Activated naive CD8-positive, alpha-beta T cell (primary cell): ENCODE results near the gene LDLRAD4.
"Not testable (repeated sequence)": the region's sequence is repeated elsewhere in the genome, so short reads cannot be mapped to it uniquely, and the experiment has no call there.

Experiments used
- H3K27ac Mint-ChIP-seq: one replicate; pipeline ENCODE4 v1.8.0; 2021; ENCODE audit warnings: mixed read lengths
- H3K27me3 Mint-ChIP-seq: one replicate; pipeline ENCODE4 v1.8.0; 2021; ENCODE audit warnings: mixed read lengths
- H3K36me3 Mint-ChIP-seq: one replicate; pipeline ENCODE4 v1.8.0; 2021; ENCODE audit warnings: mixed read lengths
- H3K4me1 Mint-ChIP-seq: one replicate; pipeline ENCODE4 v1.8.0; 2021; ENCODE audit warnings: low read depth, mixed read lengths
- H3K4me3 Mint-ChIP-seq: one replicate; pipeline ENCODE4 v1.8.0; 2021; ENCODE audit warnings: mild to moderate bottlenecking, mixed read lengths
- H3K9me3 Mint-ChIP-seq: one replicate; pipeline ENCODE4 v1.8.0; 2021; ENCODE audit warnings: low read depth, mixed read lengths

The LDLRAD4 gene

GRCh38 chr18:13338318-13338717, 119.8 kb downstream of the LDLRAD4 start:
- H3K4me1 Mint-ChIP-seq, result peaks cover 8% of the 10 kb centered on the region
- peaks cover 11% of the 10 kb centered on the region for H3K9me3 Mint-ChIP-seq
- H3K27me3 Mint-ChIP-seq, result no peaks in the 10 kb centered on the region
- peaks cover 8% of the 10 kb centered on the region for H3K36me3 Mint-ChIP-seq
- H3K27ac Mint-ChIP-seq, result no peak overlapping the region
- no peak overlapping the region for H3K4me3 Mint-ChIP-seq

- Mint-ChIP-seq H3K4me1 (peaks cover 8% of the 10 kb centered on the region), H3K4me3 (no peak overlapping the region), H3K27me3 (no peaks in the 10 kb centered on the region), H3K36me3 (peaks cover 7% of the 10 kb centered on the region), H3K27ac (no peak overlapping the region), H3K9me3 (peaks cover 6% of the 10 kb centered on the region)
Observed at GRCh38 chr18:13339653-13340052, 121.1 kb downstream of the LDLRAD4 start.

- not testable (repeated sequence) for H3K36me3 Mint-ChIP-seq, H3K9me3 Mint-ChIP-seq, H3K27ac Mint-ChIP-seq, H3K27me3 Mint-ChIP-seq, H3K4me1 Mint-ChIP-seq, H3K4me3 Mint-ChIP-seq
Observed at GRCh38 chr18:13346449-13346848, 127.9 kb downstream of the LDLRAD4 start.

DNA sequence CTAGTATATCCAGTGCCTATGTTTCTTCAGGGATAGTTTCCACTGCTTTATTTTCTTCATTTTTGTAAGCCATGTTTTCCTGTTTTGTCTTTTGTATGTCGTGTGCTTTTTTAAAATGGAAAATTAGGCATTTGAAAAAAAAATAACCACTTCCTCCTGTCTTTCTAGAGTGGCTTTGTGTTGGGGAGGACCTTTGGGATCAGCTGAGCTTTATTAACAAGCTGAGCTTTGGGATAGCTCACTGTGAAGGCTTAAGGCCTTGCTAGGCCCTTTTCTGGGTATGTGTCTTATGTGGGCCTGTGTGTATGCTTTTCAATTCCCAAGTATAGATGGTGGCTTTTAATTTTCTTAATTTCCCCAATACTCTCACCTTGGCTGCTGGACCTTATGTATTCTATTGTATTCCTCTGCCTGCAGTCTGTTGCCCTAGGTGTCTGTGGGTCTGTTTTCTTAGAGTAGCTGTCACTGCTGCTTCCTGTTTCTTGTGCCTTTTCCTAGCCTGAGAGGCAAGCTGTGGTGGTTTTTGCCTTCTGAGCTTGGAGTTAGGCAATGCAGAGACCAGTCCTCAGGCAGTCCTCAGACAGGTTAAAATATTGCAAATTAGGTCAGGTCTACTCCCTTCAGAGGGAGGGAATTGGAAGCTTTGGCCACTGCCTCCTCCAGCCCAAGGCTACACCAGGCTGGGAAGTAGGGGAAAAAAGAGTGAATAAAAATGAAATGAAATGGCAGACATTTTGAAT, 134.7 kb downstream of the LDLRAD4 start:
- H3K36me3 Mint-ChIP-seq, result peaks cover 2% of the 10 kb centered on the region
- H3K4me3 Mint-ChIP-seq, result peak overlapping the region; percentile 21
- no peaks in the 10 kb centered on the region for H3K27me3 Mint-ChIP-seq
- H3K4me1 Mint-ChIP-seq, result peaks cover 26% of the 10 kb centered on the region
- H3K27ac Mint-ChIP-seq, result peak overlapping the region; percentile 83
- no peaks in the 10 kb centered on the region for H3K9me3 Mint-ChIP-seq

- H3K27ac Mint-ChIP-seq, result no peak overlapping the region
- H3K4me3 Mint-ChIP-seq, result no peak overlapping the region
- no peaks in the 10 kb centered on the region for H3K27me3 Mint-ChIP-seq
- no peaks in the 10 kb centered on the region for H3K9me3 Mint-ChIP-seq
- H3K4me1 Mint-ChIP-seq, result peaks cover 26% of the 10 kb centered on the region
- peaks cover 4% of the 10 kb centered on the region for H3K36me3 Mint-ChIP-seq
Observed at GRCh38 chr18:13354402-13354801, 135.8 kb downstream of the LDLRAD4 start.

GRCh38 chr18:13356032-13356431, 137.5 kb downstream of the LDLRAD4 start:
- Mint-ChIP-seq H3K36me3 (peaks cover 2% of the 10 kb centered on the region), H3K27me3 (no peaks in the 10 kb centered on the region), H3K4me3 (no peak overlapping the region), H3K27ac (no peak overlapping the region), H3K9me3 (no peaks in the 10 kb centered on the region), H3K4me1 (peaks cover 26% of the 10 kb centered on the region)

DNA sequence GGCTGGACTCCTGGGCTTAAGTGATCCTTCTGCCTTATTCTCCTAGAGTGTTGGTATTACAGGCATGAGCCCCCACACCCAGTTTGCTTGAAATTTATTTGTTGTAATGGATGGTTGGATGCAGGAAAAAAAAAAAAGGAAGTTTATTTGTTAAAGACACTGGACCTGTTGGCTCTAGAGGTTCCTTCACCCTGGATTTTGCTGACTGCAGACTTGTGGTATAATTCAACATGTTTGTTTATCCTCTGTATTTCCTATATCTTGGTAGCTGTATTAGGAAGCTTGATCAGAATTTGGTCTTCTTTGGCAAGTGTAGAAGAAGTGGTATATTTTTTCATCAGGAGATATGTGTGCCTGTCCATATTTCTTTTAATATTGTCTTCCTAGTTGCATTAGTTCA, 138.7 kb downstream of the LDLRAD4 start:
- H3K27ac Mint-ChIP-seq, result peak overlapping the region; percentile 54
- peaks cover 2% of the 10 kb centered on the region for H3K36me3 Mint-ChIP-seq
- H3K27me3 Mint-ChIP-seq, result no peaks in the 10 kb centered on the region
- no peak overlapping the region for H3K4me3 Mint-ChIP-seq
- H3K4me1 Mint-ChIP-seq, result peaks cover 25% of the 10 kb centered on the region
- H3K9me3 Mint-ChIP-seq, result no peaks in the 10 kb centered on the region

DNA sequence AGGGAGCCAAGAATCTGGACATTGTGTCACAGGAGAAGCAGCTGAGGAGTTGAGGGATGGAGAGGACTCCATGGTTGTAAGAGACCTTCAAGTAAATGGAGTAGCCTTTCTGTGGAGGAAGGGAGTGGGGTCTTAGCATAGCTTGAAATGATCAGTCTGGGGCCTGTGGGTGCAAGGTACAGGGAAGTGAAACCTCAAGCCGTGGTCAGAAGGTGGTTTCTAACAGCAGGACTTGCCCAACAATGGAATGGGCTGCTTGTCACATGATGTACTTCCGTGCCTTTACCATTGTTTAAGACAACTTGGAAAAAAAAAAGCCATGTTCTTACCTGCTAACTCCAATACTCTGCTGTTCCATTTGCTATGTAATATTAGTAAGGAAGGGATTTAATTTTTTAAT, 140.7 kb downstream of the LDLRAD4 start:
- no peak overlapping the region for H3K27ac Mint-ChIP-seq
- peaks cover 2% of the 10 kb centered on the region for H3K36me3 Mint-ChIP-seq
- H3K4me1 Mint-ChIP-seq, result peaks cover 8% of the 10 kb centered on the region
- no peak overlapping the region for H3K4me3 Mint-ChIP-seq
- H3K27me3 Mint-ChIP-seq, result no peaks in the 10 kb centered on the region
- H3K9me3 Mint-ChIP-seq, result no peaks in the 10 kb centered on the region

DNA sequence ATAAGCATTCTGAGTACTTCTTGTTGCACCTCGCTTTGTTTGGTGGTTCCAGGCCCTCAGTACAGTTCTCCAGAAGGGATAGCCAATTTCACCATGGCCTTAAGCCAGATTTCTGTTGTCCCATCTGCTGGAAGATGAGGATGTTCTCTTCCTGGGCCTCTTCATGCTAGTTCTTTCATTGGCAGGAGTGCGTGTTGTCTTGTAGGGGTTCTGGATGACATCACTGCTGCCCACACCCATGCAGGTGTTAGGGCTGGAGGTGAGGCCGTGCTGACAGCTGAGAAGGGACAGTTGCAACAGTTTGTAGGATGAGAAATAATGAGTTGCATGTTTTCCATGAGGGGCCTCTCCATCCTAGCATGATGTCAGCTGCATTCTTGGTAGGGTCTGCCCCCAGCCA, 142.9 kb downstream of the LDLRAD4 start:
- peaks cover 3% of the 10 kb centered on the region for H3K4me1 Mint-ChIP-seq
- H3K27me3 Mint-ChIP-seq, result no peaks in the 10 kb centered on the region

GRCh38 chr18:13362051-13362450, 143.5 kb downstream of the LDLRAD4 start:
- Mint-ChIP-seq H3K4me1 (peaks cover 3% of the 10 kb centered on the region), H3K27me3 (no peaks in the 10 kb centered on the region), H3K27ac (no peak overlapping the region), H3K9me3 (no peaks in the 10 kb centered on the region), H3K4me3 (no peak overlapping the region), H3K36me3 (peaks cover 2% of the 10 kb centered on the region)

More for the DNA sequence above, 142.9 kb downstream of the LDLRAD4 start:
- H3K9me3 Mint-ChIP-seq, result no peaks in the 10 kb centered on the region
- H3K27ac Mint-ChIP-seq, result no peak overlapping the region
- H3K4me3 Mint-ChIP-seq, result no peak overlapping the region
- H3K36me3 Mint-ChIP-seq, result peaks cover 2% of the 10 kb centered on the region

GRCh38 chr18:13362607-13363006, 144.0 kb downstream of the LDLRAD4 start:
- no peak overlapping the region for H3K4me3 Mint-ChIP-seq
- peaks cover 3% of the 10 kb centered on the region for H3K4me1 Mint-ChIP-seq
- H3K27ac Mint-ChIP-seq, result no peak overlapping the region
- no peaks in the 10 kb centered on the region for H3K9me3 Mint-ChIP-seq
- H3K27me3 Mint-ChIP-seq, result no peaks in the 10 kb centered on the region
- peaks cover 2% of the 10 kb centered on the region for H3K36me3 Mint-ChIP-seq

- Mint-ChIP-seq H3K4me3 (no peak overlapping the region), H3K27me3 (no peaks in the 10 kb centered on the region), H3K4me1 (peaks cover 3% of the 10 kb centered on the region), H3K36me3 (peaks cover 2% of the 10 kb centered on the region), H3K9me3 (no peaks in the 10 kb centered on the region), H3K27ac (no peak overlapping the region)
Observed at GRCh38 chr18:13363359-13363758, 144.8 kb downstream of the LDLRAD4 start.

DNA sequence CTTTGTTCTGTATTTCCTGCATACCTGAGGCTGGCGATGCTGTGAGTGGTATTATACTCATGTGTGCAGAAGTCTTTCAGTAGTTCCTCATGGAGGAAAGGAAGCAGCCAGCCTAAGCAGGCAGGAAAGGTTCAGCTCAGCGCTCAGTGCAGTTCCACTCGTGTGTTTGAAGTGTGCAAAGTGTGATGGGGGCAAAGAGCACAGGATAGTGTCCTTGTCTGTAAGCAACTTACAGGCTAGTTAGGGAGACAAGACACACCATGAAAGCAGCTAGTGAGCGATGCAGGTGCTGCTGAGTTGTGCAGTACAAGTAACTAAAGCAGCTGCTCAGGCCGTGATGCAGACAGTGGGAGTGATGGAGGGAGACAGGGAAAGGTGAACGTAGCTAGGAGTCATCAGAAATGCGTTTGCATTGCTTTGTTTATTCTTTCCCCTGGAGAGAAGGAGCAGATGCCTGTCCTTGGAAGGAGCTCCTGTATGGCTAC, 146.2 kb downstream of the LDLRAD4 start:
- H3K27me3 Mint-ChIP-seq, result no peaks in the 10 kb centered on the region
- H3K9me3 Mint-ChIP-seq, result no peaks in the 10 kb centered on the region
- no peaks in the 10 kb centered on the region for H3K36me3 Mint-ChIP-seq
- no peak overlapping the region for H3K4me3 Mint-ChIP-seq
- H3K27ac Mint-ChIP-seq, result no peak overlapping the region
- peaks cover 12% of the 10 kb centered on the region for H3K4me1 Mint-ChIP-seq

GRCh38 chr18:13366131-13366530, 147.6 kb downstream of the LDLRAD4 start:
- Mint-ChIP-seq H3K27ac (no peak overlapping the region), H3K4me1 (peaks cover 18% of the 10 kb centered on the region), H3K4me3 (no peak overlapping the region), H3K27me3 (no peaks in the 10 kb centered on the region), H3K36me3 (no peaks in the 10 kb centered on the region), H3K9me3 (no peaks in the 10 kb centered on the region)

GRCh38 chr18:13366541-13366940, 148.0 kb downstream of the LDLRAD4 start:
- H3K27me3 Mint-ChIP-seq, result no peaks in the 10 kb centered on the region

More at GRCh38 chr18:13366541-13366940, 148.0 kb downstream of the LDLRAD4 start:
- no peaks in the 10 kb centered on the region for H3K36me3 Mint-ChIP-seq
- H3K4me1 Mint-ChIP-seq, result peaks cover 19% of the 10 kb centered on the region
- H3K9me3 Mint-ChIP-seq, result no peaks in the 10 kb centered on the region
- H3K4me3 Mint-ChIP-seq, result no peak overlapping the region
- no peak overlapping the region for H3K27ac Mint-ChIP-seq
